Ramos (cell line): Measurements from ENCODE around the gene UBC.
"Not testable (repeated sequence)": the region's sequence is repeated elsewhere in the genome, so short reads cannot be mapped to it uniquely, and the experiment has no call there.

ENCODE experiments used
- in situ Hi-C: fragments of 300-500 bp; cut with MboI; formaldehyde crosslinking; loops from one replicate; pipeline ENCODE4 v1.14.3; 2022; ENCODE audit warnings: low sequenced_read_pairs; ENCODE audit not compliant: unreplicated experiment

UBC gene

DNA sequence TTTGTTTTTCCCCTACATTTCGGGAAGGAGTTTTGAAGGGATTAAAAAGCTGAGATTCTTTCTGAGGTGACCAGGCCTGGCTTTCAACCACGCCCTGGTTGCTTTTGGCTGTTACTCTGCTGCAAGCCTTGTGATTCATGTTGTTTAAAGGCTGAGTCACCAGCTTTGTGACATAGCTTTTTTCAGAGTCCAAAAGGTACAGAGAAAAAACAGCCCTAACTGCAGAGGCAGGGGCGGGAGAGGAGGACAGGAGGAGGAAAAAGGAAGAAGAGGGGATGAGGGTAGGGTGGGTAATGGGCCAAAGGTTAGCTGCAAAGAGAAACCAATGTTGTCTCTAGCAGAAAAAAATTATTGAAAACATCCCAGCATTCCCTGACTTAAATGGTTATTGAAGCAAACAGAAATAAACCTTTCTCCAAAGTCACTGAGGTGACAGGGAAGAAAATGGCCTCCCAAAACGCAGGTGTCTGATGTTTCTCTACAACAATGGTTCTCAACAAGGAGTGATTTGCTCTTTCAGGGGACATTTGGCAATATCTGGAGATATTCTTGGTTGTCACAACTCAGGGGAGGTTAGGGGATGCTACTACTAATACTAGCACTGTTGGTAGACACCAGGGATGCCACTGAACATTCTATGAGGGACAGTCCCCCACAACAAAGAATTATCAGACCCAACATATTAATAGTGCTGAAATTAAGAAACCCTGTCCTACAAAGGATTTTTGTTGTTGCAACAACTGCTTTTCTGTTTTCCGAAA, 2.1 kb upstream of the UBC start:
- in situ Hi-C loops = no loop called here

GRCh38 chr12:124915239-124916236, 1.1 kb upstream of the UBC start:
- in situ Hi-C loops = no loop called here

GRCh38 chr12:124913474-124914391, 717 bp downstream of the UBC start:
- in situ Hi-C loops = no loop called here

DNA sequence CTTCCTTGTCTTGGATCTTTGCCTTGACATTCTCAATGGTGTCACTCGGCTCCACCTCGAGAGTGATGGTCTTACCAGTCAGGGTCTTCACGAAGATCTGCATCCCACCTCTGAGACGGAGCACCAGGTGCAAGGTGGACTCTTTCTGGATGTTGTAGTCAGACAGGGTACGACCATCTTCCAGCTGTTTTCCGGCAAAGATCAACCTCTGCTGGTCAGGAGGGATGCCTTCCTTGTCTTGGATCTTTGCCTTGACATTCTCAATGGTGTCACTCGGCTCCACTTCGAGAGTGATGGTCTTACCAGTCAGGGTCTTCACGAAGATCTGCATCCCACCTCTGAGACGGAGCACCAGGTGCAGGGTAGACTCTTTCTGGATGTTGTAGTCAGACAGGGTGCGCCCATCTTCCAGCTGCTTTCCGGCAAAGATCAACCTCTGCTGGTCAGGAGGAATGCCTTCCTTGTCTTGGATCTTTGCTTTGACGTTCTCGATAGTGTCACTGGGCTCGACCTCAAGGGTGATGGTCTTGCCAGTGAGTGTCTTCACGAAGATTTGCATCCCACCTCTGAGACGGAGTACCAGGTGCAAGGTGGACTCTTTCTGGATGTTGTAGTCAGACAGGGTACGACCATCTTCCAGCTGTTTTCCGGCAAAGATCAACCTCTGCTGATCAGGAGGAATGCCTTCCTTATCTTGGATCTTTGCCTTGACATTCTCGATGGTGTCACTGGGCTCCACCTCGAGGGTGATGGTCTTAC, 1.7 kb downstream of the UBC start:
- in situ Hi-C loops = not testable (repeated sequence)

- in situ Hi-C loops = not testable (repeated sequence)
Observed at GRCh38 chr12:124911521-124911920, 2.9 kb downstream of the UBC start.

GRCh38 chr12:124910561-124911478, 3.6 kb downstream of the UBC start:
- in situ Hi-C loops = no loop called here

DNA sequence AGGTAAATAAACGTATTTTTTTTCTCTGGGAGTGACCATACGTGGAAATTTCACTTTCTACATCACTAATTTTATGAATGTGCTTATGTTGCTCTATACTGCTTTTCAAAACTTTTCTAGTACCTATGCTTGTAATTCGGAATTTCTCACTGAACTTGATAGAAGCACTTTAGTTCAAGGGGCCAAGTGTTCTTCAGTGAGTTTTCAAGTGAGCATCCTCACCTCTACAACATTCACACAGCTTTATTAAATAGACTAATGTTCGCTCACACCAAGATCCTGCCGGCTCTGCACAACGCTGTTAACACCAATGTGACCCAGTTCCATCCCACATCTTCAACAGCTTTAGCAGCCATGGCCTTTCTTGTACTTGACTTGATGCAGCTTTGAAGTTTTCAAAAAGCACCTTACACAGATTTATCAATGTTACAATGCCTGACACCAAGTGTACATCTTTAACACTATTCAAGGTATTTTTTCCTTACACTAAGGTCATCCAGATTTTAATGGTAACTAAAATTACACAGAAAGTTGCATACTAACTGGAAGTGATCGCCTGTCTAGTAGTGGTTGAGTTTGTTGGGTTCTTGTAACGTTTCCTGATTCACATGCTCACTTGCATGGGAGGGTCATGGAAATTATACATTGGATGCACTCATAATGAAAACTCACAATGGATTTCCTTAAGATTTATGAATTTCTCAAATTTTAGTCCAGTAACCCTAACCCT, 4.5 kb downstream of the UBC start:
- in situ Hi-C loops = no loop called here

DNA sequence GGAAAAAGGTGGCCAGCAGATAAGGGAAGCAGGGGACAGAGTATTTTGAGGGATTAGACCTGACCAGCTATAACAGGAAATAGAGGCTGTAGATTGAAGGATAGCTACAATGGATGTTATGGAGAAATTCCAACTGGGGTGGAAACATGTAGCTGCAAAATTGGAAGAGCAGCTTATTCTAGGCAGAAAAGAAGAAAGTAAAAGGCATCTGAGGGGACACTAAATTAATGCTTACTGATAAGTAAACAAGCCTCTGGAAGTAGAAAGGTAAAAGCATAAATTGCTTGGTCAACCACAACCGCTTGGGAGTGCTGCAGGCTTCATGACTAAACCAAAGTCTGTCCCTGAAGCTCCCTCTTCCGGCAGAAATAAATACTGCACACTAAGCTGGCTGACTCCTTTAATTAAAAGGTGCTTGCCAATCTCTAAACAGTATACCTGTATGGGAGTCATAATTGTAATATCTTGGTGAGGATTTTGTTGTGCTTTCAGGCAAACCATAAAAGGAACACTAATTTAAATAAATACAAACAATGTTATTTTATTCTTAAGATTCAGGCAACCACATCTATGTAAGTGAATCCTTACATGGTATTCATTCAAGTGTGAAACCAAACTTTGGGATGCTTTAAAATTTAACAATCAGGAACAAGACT, 7.7 kb downstream of the UBC start:
- in situ Hi-C loops = no loop called here

- in situ Hi-C loops = loop anchor here (5.0 kb wide), 1 partner anchor 117 kb away; no protein-coding TSS in a partner anchor
Observed at GRCh38 chr12:124904306-124905098, 9.9 kb downstream of the UBC start.

DNA sequence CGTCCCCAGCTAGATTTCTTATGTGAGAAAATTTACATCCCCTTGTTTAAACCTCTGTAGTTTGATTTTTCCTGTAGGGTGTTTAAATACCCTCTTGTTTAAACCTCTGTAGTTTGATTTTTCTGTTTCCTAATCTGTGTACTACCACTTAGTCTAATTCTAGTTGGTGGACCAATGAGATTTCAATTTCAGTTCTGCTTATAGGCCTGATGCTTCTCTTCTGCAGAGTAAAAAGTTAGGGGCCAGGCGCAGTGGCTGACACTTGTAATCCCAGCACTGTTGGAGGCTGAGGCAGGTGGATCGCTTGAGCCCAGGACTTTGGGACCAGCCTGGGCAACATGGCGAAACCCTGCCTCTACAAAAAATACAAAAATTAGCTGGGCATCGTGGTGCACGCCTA, 11.5 kb downstream of the UBC start:
- in situ Hi-C loops = loop anchor here (5.0 kb wide), 1 partner anchor 116 kb away; no protein-coding TSS in a partner anchor

- in situ Hi-C loops = loop anchor here (5.0 kb wide), 1 partner anchor 114 kb away; no protein-coding TSS in a partner anchor
Observed at GRCh38 chr12:124901003-124901402, 13.4 kb downstream of the UBC start.

GRCh38 chr12:124900345-124900795, 14.1 kb downstream of the UBC start:
- in situ Hi-C loops = loop anchor here (5.0 kb wide), 1 partner anchor 113 kb away; no protein-coding TSS in a partner anchor

DNA sequence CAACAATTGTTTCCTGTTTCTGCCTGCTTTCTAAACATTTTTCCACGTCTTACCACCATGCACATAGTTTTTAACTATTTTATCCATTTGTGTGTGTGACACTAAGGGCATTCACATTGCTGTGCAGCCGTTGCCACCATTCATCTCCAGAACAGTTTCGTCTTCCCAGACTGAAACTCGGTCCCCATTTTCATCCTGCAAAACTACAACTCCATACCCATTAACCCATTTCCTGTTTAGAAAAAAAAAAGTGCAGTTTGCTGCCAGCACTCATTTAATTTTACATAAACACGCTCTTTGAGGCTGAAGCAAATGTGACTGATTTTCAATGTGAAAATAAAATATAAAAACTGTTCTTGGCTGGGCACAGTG, 15.5 kb downstream of the UBC start:
- in situ Hi-C loops = no loop called here

DNA sequence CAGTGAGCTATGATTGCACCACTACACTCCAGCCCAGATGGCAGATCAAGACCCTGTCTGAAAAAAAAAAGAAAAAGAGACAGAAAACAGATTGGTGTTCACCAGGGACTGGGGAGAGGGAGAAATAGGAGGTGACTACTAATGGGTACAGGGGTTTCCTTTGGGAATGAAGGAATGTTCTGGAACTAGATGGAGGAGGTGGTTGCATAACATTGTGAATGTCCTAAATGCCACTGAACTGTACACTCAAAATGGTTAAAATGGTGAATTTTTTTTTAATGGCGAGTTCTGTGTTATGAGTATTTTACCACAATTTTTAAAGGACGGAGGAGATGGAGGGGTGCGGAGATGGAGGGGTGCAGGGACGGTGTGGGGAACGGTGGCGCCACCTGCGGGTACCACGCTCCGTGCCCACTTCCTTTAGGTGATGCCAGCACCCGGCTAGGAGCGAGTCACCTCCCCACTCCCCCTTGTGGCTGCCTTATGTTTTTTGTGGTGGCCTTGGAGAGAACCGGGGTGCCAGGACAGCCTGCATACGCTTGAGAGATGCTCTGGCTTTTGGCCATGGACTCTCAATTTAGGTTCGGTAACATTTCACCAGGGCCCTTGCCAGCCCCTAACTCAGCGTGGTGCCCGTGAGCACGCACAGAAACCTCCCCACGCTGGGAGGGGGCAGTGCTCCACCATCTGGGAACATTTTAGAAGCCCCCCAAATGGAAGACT, 16.1 kb downstream of the UBC start:
- in situ Hi-C loops = no loop called here

DNA sequence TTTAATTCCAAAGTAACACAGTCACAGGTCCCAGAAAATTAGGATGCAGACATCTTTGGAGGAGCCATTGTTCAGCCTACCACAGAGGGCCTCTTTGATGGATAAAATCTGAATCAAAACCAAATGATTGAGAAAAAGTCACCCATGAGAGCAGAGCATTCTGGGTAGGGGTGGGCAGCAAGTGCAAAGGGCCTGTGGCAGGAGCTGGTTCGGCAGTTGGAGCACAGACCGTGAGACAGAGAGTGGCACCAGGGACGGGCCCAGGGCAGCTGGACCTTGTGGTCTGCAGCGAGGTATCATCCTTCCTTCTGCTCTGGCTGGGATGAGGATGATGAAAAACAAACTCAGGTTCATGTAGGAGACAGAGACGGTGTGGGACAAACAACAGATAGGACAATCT, 18.0 kb downstream of the UBC start:
- in situ Hi-C loops = no loop called here
